DMS114 treated with DMSO at 0.1 percent for 48 hours (cell line): ENCODE measurements around the gene CTXN1.
A peak's percentile ranks its signal among the peaks of the same experiment; 100 is the strongest.
"Not testable (repeated sequence)": the region's sequence is repeated elsewhere in the genome, so short reads cannot be mapped to it uniquely, and the experiment has no call there.

Experiments used
- DNase-seq: peaks from one replicate; lab custom pipeline; 2025; ENCODE audit not compliant: unreplicated experiment; lab: John Stamatoyannopoulos, UW

The CTXN1 gene

GRCh38 chr19:7926727-7927604, 1.0 kb upstream of the CTXN1 start:
- DNase-seq: no peak

DNA sequence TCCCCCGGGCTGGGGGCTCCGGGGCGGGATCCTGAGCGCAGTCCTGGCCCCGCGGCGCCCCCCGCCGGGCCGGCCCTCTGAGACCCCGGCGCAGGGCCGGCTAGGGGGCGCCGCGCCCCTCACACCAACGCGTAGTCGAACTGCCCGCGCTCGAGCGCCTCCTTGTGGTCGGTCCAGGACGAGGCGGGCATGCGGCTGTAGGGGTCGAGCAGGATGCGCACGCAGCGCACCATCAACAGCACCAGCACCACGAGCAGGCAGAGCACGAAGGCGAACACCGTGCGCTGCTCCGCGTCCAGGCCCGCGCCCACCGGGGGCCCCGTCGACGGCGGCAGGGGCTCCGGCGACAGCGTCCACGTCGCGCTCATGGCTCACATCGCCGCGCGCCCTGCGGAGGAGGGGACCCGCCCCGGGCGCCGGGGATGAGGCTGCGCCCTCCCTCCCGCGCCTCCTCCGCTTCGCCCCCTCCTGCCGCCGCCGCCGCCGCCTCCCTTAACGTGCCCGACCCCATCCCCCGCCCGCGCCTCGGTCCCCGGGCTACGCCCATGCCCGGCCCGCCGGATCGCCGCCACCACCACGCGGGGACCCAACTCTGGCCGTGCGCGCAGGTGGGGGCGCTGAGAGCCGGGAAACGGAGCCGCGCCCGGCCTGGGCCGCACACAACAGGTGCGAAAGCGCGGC, 624 bp downstream of the CTXN1 start:
- DNase-seq: peak; percentile 41

GRCh38 chr19:7924651-7925170, 1.2 kb downstream of the CTXN1 start:
- DNase-seq: no peak

GRCh38 chr19:7924241-7924640, 1.7 kb downstream of the CTXN1 start:
- DNase-seq: no peak

DNA sequence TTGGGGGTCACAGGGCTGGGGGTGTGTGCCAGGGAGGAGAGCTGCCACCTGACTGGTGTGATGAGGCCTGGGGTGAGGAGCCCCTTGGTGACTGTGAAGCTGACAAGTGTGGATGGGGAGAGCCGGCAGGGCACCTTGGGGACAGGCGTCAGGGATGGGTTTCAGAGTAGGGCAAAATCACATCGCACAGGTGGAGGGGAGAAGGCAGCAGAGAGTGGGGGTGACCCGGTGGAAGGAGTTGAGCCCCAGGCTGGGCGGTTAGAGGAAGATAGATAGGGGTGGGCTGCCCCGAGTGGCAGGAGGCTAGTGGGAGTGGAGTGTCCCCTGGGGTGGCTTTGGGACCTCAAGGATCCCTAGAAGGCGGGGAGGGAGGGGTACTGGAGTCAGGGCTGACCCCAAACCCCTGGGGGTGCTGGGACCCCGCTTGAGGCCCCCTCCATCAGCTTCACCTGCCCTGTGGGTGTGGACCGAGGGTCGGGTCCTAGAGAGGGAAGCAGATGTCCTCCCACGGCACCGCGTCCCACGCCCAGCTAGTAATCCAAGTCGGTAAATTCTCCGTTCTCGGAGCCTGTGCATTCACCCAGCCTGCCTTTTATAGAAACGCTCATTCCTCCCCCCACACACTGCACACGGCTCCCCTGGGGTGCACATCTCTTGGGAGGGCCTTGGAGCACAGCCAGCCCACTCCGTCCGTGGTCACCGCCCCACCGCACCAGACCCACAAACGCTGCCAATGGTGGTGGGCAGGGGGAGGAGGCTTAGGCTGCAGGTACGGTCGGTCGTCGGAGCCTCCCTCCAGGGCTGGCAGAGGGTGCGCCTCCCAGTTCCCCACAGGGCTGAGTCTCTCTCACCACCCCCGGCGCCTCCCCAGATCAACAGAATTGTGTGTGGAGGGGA, 2.4 kb downstream of the CTXN1 start:
- no peak for DNase-seq

DNA sequence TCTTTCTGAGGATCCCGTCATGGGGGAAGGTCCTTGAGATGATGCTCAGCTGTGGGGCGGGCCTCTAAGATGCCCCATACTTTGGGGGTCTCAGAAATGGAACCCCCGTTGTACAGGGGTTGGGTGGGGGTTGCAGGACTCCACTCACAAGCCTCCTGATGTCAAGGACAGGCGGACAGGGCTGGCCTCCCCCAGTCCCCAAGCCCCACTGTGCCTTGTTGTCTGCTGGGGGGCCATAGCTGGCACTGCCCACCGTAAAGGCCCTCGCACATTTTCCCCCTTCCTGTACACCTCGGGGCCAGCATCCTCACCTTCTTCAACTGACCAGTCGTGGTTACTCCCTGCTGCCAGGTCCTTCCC, 3.1 kb downstream of the CTXN1 start:
- no peak for DNase-seq

GRCh38 chr19:7921967-7922835, 3.7 kb downstream of the CTXN1 start:
- no peak for DNase-seq

DNA sequence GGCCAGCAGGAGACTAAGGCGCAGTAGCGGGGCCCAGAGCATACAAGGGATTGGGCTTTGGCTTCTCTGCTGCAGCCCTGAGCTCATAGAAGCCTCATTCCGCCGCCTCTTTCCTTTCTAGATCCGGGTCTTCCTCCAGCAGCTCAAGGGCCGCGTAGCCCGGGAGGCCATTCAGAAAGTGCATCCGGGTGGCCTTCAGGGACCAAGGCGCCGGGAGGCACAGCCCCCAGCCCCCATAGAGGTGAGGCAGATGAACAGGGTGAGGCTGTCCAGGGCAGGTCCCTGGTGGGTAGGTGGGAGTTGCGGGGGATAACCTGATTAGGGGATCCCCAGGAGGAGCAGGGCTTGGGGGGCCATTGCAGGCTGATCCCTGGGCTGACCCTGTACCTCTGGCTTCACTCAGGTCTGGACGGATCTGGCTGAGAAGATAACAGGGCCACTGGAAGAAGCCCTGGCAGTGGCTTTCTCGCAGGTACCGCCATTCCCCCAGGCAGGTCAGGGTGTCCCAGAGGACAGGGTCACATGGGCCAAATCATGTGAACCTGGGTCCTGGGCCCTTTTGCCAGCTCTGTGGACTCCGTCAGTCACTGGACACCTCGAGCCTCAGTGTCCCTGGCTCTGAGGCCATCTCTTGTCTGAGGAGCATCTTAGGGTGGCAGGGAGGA, 4.5 kb downstream of the CTXN1 start:
- no peak for DNase-seq

DNA sequence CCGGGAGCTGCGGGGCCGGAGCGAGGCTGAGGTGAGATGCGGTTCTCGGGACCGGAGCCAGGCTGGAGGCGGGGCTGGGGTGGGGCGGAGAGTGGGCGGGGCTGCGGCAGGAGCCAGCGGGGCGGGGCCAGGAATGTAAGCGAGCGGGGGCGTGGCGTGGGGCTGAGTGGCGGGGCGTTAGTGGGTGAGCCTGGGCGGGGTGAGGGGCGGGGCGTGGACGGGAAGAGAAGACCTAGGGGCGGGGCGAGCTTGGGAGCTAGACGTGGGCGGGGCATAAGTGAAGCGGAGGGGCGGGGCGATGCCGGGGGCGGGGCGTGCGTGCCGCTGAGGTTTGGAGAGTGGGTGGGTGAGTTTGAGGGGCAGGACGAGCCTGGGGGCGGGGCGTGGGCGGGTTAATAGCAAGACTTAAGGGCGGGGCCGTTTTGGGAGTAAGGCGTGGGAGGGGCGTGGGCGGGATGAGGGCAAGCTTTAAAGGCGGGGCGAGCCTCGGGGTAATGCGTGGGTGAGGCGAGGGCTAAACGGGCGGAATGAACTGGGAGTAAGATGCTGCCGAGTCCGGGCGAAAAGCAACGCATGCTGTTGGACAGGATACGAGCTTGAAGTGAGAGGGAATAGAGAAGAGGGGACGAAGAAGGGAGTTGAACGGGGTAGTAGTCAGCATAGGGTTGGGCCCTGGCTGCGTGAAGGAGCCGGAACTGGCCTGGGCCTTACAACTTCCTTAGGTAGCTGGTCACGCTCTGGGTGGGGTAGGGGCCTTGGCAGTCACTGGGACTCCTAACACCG, 5.2 kb downstream of the CTXN1 start:
- peak; percentile 82 for DNase-seq

DNA sequence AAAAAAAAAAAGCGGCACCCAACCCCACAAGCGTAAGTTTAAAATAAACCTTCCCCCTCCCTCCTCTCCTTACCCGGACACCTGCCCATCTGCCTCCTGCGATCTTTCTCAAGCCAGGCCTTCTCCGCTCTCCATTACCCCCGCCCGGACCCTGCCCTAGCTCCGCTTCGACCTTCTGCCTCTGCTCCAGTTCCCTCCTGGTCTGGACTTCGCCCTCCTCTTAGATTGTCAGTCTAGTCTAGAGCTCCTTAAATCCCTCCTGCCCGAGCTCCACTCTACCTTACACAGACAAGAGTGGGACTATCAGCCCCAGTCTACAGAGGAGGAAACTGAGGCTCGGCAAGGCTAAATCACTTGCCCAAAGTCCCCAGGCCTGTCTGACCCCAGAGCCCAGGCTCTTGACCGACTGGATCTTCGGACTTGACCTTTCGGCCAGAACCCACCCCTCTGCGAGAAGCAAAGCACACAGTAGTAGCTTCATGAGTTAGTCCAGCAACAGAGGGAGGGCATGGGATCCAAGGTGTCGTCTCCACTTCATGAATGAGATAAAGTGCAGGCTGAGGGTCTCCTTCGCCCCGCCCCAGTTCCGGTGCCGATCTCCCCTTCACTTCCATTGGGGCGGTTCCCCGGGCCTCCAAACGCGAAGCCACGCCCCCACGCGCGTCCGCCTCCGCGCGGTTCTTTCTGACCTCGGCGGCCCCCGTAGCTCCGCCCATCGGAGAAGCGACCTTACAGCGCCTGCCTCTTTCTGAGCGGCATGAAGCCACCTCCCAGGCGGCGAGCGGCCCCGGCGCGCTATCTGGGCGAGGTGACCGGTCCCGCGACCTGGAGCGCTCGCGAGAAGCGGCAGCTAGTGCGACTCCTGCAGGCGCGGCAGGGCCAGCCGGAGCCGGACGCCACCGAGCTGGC, 6.1 kb downstream of the CTXN1 start, which contains the start of gene SNAPC2:
SNAPC2 (plus strand) TSS at position 729 of the 909 bp plus-strand sequence; CDS start at position 758, 29 bp downstream.
- peak; percentile 74 for DNase-seq

GRCh38 chr19:7918615-7919421, 7.1 kb downstream of the CTXN1 start:
- DNase-seq: no peak

- DNase-seq: not testable (repeated sequence)
Measured at GRCh38 chr19:7918062-7918614, 7.8 kb downstream of the CTXN1 start.

- DNase-seq: no peak
Measured at GRCh38 chr19:7917267-7918061, 8.5 kb downstream of the CTXN1 start.

GRCh38 chr19:7916955-7917266, 9.0 kb downstream of the CTXN1 start:
- no peak for DNase-seq

GRCh38 chr19:7916103-7916954, 9.6 kb downstream of the CTXN1 start:
- DNase-seq: no peak
